ENCODE measurements around the gene TNFAIP8.

The TNFAIP8 gene

DNA sequence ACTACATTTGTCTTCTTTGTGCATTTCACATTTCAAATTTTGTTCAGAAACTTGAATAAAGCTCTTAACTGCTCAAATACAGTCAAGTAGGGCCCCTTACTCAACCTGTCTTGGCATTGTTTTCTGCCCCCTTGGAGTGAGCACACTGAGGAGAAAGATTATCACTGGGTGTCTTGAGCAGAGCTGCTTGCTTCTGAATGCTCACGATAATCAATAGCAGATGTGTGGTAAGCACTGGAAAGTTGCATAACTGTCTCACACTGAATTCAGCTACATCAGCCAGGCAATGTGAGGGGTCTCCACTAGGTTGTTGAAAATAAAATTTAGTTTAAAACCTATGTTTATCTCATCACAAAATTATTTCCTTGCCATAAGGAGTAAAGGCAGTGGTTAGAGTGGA, 7.8 kb upstream of the TNFAIP8 start:
- Histone ChIP-seq H3K4me3 (ENCODE audit: low read depth, low read length) (no peak overlapping the region), H3K36me3 (replicated peaks) (no peaks in the 10 kb centered on the region), H3K27me3 (replicated peaks) (no peaks in the 10 kb centered on the region), H3K27ac (no peak overlapping the region)
- TF ChIP-seq, protein P1, sequence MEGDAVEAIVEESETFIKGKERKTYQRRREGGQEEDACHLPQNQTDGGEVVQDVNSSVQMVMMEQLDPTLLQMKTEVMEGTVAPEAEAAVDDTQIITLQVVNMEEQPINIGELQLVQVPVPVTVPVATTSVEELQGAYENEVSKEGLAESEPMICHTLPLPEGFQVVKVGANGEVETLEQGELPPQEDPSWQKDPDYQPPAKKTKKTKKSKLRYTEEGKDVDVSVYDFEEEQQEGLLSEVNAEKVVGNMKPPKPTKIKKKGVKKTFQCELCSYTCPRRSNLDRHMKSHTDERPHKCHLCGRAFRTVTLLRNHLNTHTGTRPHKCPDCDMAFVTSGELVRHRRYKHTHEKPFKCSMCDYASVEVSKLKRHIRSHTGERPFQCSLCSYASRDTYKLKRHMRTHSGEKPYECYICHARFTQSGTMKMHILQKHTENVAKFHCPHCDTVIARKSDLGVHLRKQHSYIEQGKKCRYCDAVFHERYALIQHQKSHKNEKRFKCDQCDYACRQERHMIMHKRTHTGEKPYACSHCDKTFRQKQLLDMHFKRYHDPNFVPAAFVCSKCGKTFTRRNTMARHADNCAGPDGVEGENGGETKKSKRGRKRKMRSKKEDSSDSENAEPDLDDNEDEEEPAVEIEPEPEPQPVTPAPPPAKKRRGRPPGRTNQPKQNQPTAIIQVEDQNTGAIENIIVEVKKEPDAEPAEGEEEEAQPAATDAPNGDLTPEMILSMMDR (IDR thresholded peaks at IDR 0.05; ENCODE audit: low read depth, low read length, missing control alignments): no peak
- DNase-seq: no peak
- in situ Hi-C loops (cut with HindIII; ENCODE audit: low pct_ligation_motif_present, low sequenced_read_pairs): no loop called here

DNA sequence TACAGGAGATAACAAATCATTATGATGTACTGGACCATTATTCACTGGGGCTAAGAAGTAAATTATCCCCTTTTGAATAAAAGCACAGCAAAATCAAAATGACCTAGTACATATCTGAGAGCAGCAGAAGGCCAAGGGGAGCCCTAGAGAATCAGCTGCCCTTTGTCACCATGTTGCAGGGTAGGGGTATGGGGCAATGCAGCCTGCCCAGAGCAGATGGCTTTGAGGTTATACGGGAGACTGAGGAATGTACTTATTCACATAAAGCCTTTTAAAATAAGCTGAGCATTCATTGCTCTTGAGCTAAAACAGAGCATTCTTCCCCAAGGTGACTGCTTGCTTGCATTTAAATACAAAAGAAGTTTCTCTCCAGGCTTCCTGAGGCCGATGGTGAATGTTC, 2.6 kb upstream of the TNFAIP8 start:
- no peak for DNase-seq
- TF ChIP-seq, protein P1 (IDR thresholded peaks at IDR 0.05; ENCODE audit: low read depth, low read length, missing control alignments): no peak
- in situ Hi-C loops (cut with HindIII; ENCODE audit: low pct_ligation_motif_present, low sequenced_read_pairs): no loop called here
- no peak overlapping the region for H3K4me3 ChIP-seq (ENCODE audit: low read depth, low read length)
- H3K27ac ChIP-seq: no peak overlapping the region
- no peaks in the 10 kb centered on the region for H3K36me3 ChIP-seq (replicated peaks)
- H3K27me3 ChIP-seq (replicated peaks): no peaks in the 10 kb centered on the region

DNA sequence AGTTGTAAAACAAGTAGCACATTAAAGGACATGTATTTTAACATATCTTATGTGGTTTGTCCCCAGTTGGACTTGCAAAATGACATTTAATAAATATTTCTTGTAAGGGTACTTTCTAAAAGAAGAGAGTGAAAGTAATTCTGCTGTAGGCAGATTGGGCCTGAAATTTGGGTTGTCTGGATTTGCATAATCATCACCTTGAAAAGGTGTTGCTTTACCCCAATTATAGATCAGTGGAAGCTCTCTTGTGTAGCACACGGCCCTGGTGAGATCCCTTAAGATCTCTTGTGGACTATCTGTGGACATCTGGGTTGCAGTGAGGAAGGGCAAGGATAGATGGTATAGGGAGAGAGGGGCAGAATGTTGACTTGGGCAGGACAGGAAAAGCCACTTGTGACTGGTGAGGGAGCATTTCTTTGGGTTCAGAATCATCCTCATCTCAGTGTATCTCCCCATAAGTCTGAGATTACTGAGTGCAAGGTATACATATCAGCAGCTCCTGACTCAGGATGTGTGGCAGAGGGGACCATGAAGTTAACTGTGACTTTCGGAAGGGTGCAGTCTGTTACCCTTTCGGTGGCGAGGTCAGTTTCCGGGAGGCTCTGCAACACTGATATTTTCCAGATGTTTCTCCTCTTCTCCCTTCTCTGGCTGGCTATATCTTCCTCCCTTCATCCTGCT, 2.0 kb upstream of the TNFAIP8 start:
- in situ Hi-C loops (cut with HindIII; ENCODE audit: low pct_ligation_motif_present, low sequenced_read_pairs): no loop called here
- DNase-seq: no peak
- TF ChIP-seq, protein P1 (IDR thresholded peaks at IDR 0.05; ENCODE audit: low read depth, low read length, missing control alignments): no peak
- no peak overlapping the region for H3K27ac ChIP-seq
- H3K4me3 ChIP-seq (ENCODE audit: low read depth, low read length): no peak overlapping the region
- no peaks in the 10 kb centered on the region for H3K36me3 ChIP-seq (replicated peaks)
- no peaks in the 10 kb centered on the region for H3K27me3 ChIP-seq (replicated peaks)

DNA sequence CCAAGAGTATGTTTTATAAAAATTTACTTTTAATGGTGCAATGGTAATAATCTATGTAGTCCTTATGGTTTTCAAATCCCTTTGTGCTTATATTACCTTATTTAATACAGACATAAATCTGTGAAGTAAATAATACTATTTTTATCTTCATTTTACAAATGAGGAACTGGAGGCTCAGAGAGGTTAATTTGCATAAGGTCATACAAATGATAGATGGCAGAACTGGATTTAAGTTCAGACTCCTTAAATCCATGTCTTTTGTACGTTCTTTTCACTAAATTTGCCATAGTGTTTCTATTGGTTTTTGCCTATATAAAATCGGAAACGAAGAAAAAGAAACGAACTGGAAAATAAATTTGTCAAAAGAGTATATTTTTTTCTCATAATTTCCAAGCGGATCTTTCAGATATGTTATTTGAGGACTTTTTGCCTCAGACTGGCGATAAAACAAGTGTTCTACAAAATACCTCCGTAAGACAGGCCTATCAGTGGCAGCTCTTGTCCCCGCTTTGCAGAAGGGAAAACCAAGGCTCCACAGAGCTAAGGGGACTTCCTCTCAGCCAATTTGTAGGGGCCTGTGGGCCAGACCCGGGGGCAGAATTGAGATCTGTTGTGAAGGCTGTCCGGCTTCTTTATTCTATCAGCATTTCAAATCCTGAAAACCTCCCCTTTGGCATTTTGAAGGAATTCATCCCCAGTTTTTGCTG, 1.1 kb upstream of the TNFAIP8 start:
- in situ Hi-C loops (cut with HindIII; ENCODE audit: low pct_ligation_motif_present, low sequenced_read_pairs): no loop called here
- Histone ChIP-seq H3K36me3 (replicated peaks) (no peaks in the 10 kb centered on the region), H3K27me3 (replicated peaks) (no peaks in the 10 kb centered on the region), H3K27ac (no peak overlapping the region), H3K4me3 (ENCODE audit: low read depth, low read length) (no peak overlapping the region)
- DNase-seq: no peak
- TF ChIP-seq, protein P1 (IDR thresholded peaks at IDR 0.05; ENCODE audit: low read depth, low read length, missing control alignments): no peak

DNA sequence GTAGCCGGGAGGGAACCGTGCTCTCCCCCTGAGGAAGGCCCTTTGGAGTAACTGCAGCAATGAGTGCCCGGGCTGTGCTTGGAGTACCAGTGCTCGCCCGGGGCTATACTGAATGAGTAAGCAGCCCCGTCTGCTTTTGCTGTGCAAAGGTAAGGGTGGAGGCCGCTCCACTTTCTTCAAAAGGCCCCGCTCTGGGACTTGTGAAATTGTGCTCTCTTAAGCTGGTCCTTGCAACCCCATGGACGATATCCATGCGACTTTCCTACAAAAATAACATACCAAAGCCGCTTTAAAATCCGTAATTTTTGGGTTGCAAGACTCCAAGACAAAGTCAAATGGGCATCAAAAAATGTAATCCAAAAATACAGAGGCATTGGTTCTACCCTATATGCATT, 578 bp upstream of the TNFAIP8 start:
- H3K27ac ChIP-seq: no peak overlapping the region
- TF ChIP-seq, protein P1 (IDR thresholded peaks at IDR 0.05; ENCODE audit: low read depth, low read length, missing control alignments): no peak

More for the DNA sequence above, 578 bp upstream of the TNFAIP8 start:
- in situ Hi-C loops (cut with HindIII; ENCODE audit: low pct_ligation_motif_present, low sequenced_read_pairs): no loop called here
- Histone ChIP-seq H3K27me3 (replicated peaks) (no peaks in the 10 kb centered on the region), H3K4me3 (ENCODE audit: low read depth, low read length) (peak overlapping the region; percentile 73), H3K36me3 (replicated peaks) (no peaks in the 10 kb centered on the region)
- no peak for DNase-seq

Measured in brain microvascular endothelial cell (primary cell).